PFSK-1 (cell line): ENCODE measurements around the gene EPO.

Experiments
- FOXP2 ChIP-seq: optimal IDR thresholded peaks from 2 replicates; pipeline ENCODE3; 2011; ENCODE audit warnings: borderline replicate concordance, control low read depth, inconsistent platforms; ENCODE audit not compliant: insufficient read depth; ENCODE audit errors: extremely low read length, extremely low read depth
- POLR2AphosphoS5 ChIP-seq: IDR thresholded peaks from 2 replicates; pipeline ENCODE4 v1.6.1; 2012; ENCODE audit warnings: low read depth, mild to moderate bottlenecking, control low read depth, low read length, moderate library complexity
- REST ChIP-seq, 2 experiments: IDR thresholded peaks; 2 replicates each; pipeline versions ENCODE4 v1.6.1 to v1.8.0; 2011 to 2012; ENCODE audit warnings: low read depth in 2 of 2, low read length in 2 of 2, control low read depth in 1 of 2, inconsistent platforms in 1 of 2, mild to moderate bottlenecking in 1 of 2, moderate library complexity in 1 of 2; ENCODE audit not compliant: insufficient read depth in 1 of 2
- SIN3A ChIP-seq: IDR thresholded peaks from 2 replicates; pipeline ENCODE4 v1.6.1; 2012; ENCODE audit warnings: mild to moderate bottlenecking, low read length, moderate library complexity, borderline replicate concordance; ENCODE audit not compliant: insufficient read depth
- TAF1 ChIP-seq: IDR thresholded peaks from 2 replicates; pipeline ENCODE4 v1.6.1; 2012; ENCODE audit warnings: low read length, control low read depth, borderline replicate concordance; ENCODE audit not compliant: insufficient read depth

Gene EPO

GRCh38 chr7:100759357-100760171 lies 39.3 kb downstream of the EPO start:
- TF ChIP-seq POLR2AphosphoS5 (no peak), REST (IDR thresholded peaks at IDR 0.05; ENCODE audit: insufficient read depth in 1 of 2, low read depth in 2 of 2, low read length in 2 of 2) (no peak), FOXP2 (no peak), TAF1 (no peak), SIN3A (no peak)

- no peak for TF ChIP-seq POLR2AphosphoS5
- TF ChIP-seq REST (IDR thresholded peaks at IDR 0.05; ENCODE audit: insufficient read depth in 1 of 2, low read depth in 2 of 2, low read length in 2 of 2), result no peak
- no peak for TF ChIP-seq TAF1
- no peak for TF ChIP-seq SIN3A
- TF ChIP-seq FOXP2, result no peak
Observed at GRCh38 chr7:100763556-100764140, 43.4 kb downstream of the EPO start.

GRCh38 chr7:100764841-100765240 lies 44.6 kb downstream of the EPO start:
- no peak for TF ChIP-seq POLR2AphosphoS5
- no peak for TF ChIP-seq REST (IDR thresholded peaks at IDR 0.05; ENCODE audit: insufficient read depth in 1 of 2, low read depth in 2 of 2, low read length in 2 of 2)
- TF ChIP-seq FOXP2, result no peak
- TF ChIP-seq TAF1, result no peak
- TF ChIP-seq SIN3A, result no peak

GRCh38 chr7:100765250-100765649 lies 45.0 kb downstream of the EPO start:
- TF ChIP-seq FOXP2 (no peak), POLR2AphosphoS5 (no peak), REST (IDR thresholded peaks at IDR 0.05; ENCODE audit: insufficient read depth in 1 of 2, low read depth in 2 of 2, low read length in 2 of 2) (no peak), TAF1 (no peak), SIN3A (no peak)
